Psoas muscle (tissue), 8 donors: ENCODE results near the gene CMTR1. TPM values are rescaled to one million over a fixed set of nuclear protein-coding genes. Genes with fewer than 3 reads are reported as not detected.

Experiments
- ATAC-seq, 4 donors: fragments of 200-7000 bp; cut with Tn5 transposase; one replicate each; pipeline ENCODE4 v1.9.1; 2020; ENCODE audit warnings: moderate library complexity in 3 of 4, mild to moderate bottlenecking in 2 of 4
- DNase-seq, 2 donors: peaks; one replicate each; pipeline ENCODE4 v3.0.0-alpha.2; 2020
- H3K27ac ChIP-seq: fragments of 200-600 bp; one replicate; pipeline ENCODE4 v1.8.0; 2022
- H3K27me3 ChIP-seq, 3 donors: fragments of 200-600 bp in 1 of 3; one replicate each; pipeline versions ENCODE4 v1.6.1 to v1.8.0; 2013 to 2022; ENCODE audit warnings: low read length in 2 of 3, mild to moderate bottlenecking in 2 of 3, moderate library complexity in 1 of 3; ENCODE audit not compliant: insufficient read depth in 3 of 3
- H3K36me3 ChIP-seq, 2 donors: fragments of 200-600 bp in 1 of 2; one replicate each; pipeline versions ENCODE4 v1.6.1 to v1.8.0; 2013 to 2022; ENCODE audit warnings: low read depth in 1 of 2, mild to moderate bottlenecking in 1 of 2, moderate library complexity in 1 of 2; ENCODE audit not compliant: insufficient read depth in 1 of 2
- H3K4me1 ChIP-seq: fragments of 200-600 bp; one replicate; pipeline ENCODE4 v1.8.0; 2022
- H3K4me3 ChIP-seq: fragments of 200-600 bp; one replicate; pipeline ENCODE4 v1.8.0; 2022; ENCODE audit warnings: mild to moderate bottlenecking
- H3K9me3 ChIP-seq: fragments of 200-600 bp; one replicate; pipeline ENCODE4 v1.8.0; 2022
- CTCF ChIP-seq: fragments of 200-600 bp; IDR thresholded peaks from one replicate; pipeline ENCODE4 v1.8.0; 2022; ENCODE audit warnings: antibody characterized with exemption
- WGBS, 3 donors: extraction: QIAGEN DNeasy Blood & Tissue Kit; methylation state at CpG; one replicate each; pipeline versions ENCODE4 v1.1.6 to v1.1.7; 2013; 5-methylcytosine and 5-hydroxymethylcytosine counted together
- intact Hi-C, 2 donors: fragments of 100-400 bp; cut with DNase I; formaldehyde crosslinking; loops; one replicate each; pipeline versions ENCODE4 v1.11.0 to v1.14.2; 2022
- polyA plus RNA-seq, 3 donors: library from polyadenylated mRNA; stranded (reverse); fragments of 200-250 nt; gene quantifications; one replicate each; pipeline ENCODE4 v1.2.3, GENCODE V29; 2013
- total RNA-seq, 4 donors: library from RNA; stranded (reverse); fragmentation: NEBNext Ultra II Directional in 2 of 4; extraction: Animal tissue kit (Norgen Biotek cat#: 25700) in 2 of 4; gene quantifications; one replicate each; pipeline versions ENCODE4 v1.2.1 to v1.2.4, GENCODE V29; 2021 to 2023
- donor health status: healthy with polysubstance abuse.
- donor health status: DM: no; HTN: no; CAD: no; lungs with moderate emphysema.
- donor health status: Bipolar disorder and iron deficiency.
- donor health status: healthy.
- donor health status: DM: yes; HTN: yes; CAD: no.
- donor health status: DM: no; HTN: no; CAD: no.
- donor health status: DM: no; HTN: no; CAD: no.
- donor health status: DM: yes; HTN: yes; CAD: no.

Gene CMTR1
- total and polyA plus RNA-seq, 7 donors: 8.8 to 29.9 (median 24.4) TPM

GRCh38 chr6:37456816-37457560, 24.0 kb downstream of the CMTR1 start:
- DNase-seq: peak in 1 of 2 donors; percentile 26
- Histone ChIP-seq H3K4me3 (no peak overlapping the region), H3K36me3 (peaks cover 23 to 94% of the 10 kb centered on the region in 2 donors), H3K27ac (no peak overlapping the region), H3K27me3 (no peaks in the 10 kb centered on the region), H3K4me1 (no peaks in the 10 kb centered on the region), H3K9me3 (no peaks in the 10 kb centered on the region)
- TF ChIP-seq CTCF: no peak
- intact Hi-C loops: no loop called here
- no peak for ATAC-seq
- 68 to 76% (median 74%) methylated on average over 6 of the region's 6 CpGs for WGBS, 3 donors

GRCh38 chr6:37459981-37460800, 27.2 kb downstream of the CMTR1 start:
- Histone ChIP-seq H3K27ac (no peak overlapping the region), H3K4me3 (no peak overlapping the region), H3K4me1 (no peaks in the 10 kb centered on the region), H3K27me3 (no peaks in the 10 kb centered on the region), H3K9me3 (no peaks in the 10 kb centered on the region), H3K36me3 (peaks cover 20 to 87% of the 10 kb centered on the region in 2 donors)
- 86 to 88% (median 87%) methylated on average over 5 of the region's 5 CpGs for WGBS, 3 donors
- DNase-seq (no peak), ATAC-seq (no peak)
- no peak for TF ChIP-seq CTCF
- intact Hi-C loops: no loop called here

- Histone ChIP-seq H3K4me3 (no peak overlapping the region), H3K27ac (no peak overlapping the region), H3K9me3 (no peaks in the 10 kb centered on the region), H3K36me3 (peaks cover 20 to 81% of the 10 kb centered on the region in 2 donors), H3K4me1 (no peaks in the 10 kb centered on the region), H3K27me3 (no peaks in the 10 kb centered on the region)
- ATAC-seq (no peak), DNase-seq (no peak)
- intact Hi-C loops: no loop called here
- WGBS, 3 donors: 67 to 74% (median 71%) methylated on average over 2 of the region's 2 CpGs
- TF ChIP-seq CTCF: no peak
Measured at GRCh38 chr6:37460805-37461204, 27.8 kb downstream of the CMTR1 start.

GRCh38 chr6:37463110-37463509, 30.1 kb downstream of the CMTR1 start:
- Histone ChIP-seq H3K9me3 (peaks cover 5% of the 10 kb centered on the region), H3K4me3 (no peak overlapping the region), H3K36me3 (peaks cover 18 to 75% of the 10 kb centered on the region in 2 donors), H3K27ac (no peak overlapping the region), H3K4me1 (no peaks in the 10 kb centered on the region), H3K27me3 (no peaks in the 10 kb centered on the region)
- TF ChIP-seq CTCF: no peak
- no peak for DNase-seq
- ATAC-seq: no peak
- intact Hi-C loops: no loop called here
